WTC11 (cell line): ENCODE results near the gene CNTNAP2. TPM values are rescaled to one million over a fixed set of nuclear protein-coding genes. Genes with fewer than 3 reads are reported as not detected.

Experiments used
- ATAC-seq: fragments of 200-7000 bp; cut with Tn5 transposase; 2 replicates; pipeline ENCODE4 v1.10.0; 2021; ENCODE audit warnings: mild to moderate bottlenecking, moderate library complexity
- CTCF ChIA-PET: fragments of 300-600 bp; sonication (Branson Sonifier 250); formaldehyde crosslinking; loops from one replicate; lab custom pipeline; 2021; ENCODE audit warnings: antibody characterized with exemption; lab: Charles Lee
- POLR2A ChIA-PET: fragments of 350-600 bp; sonication (Branson Sonifier 250); formaldehyde crosslinking; loops from one replicate; lab custom pipeline; 2021; ENCODE audit warnings: antibody characterized with exemption; lab: Charles Lee
- DNase-seq: peaks from one replicate; pipeline ENCODE4 v3.0.0; 2021; ENCODE audit warnings: low spot score
- H3K27ac Mint-ChIP-seq: 2 replicates; pipeline ENCODE4 v1.8.0; 2021; ENCODE audit warnings: mixed read lengths
- H3K27me3 Mint-ChIP-seq: 2 replicates; pipeline ENCODE4 v1.8.0; 2021; ENCODE audit warnings: low read depth, mild to moderate bottlenecking, moderate library complexity, mixed read lengths
- H3K36me3 Mint-ChIP-seq: 2 replicates; pipeline ENCODE4 v1.8.0; 2021; ENCODE audit warnings: mixed read lengths
- H3K4me1 Mint-ChIP-seq: 2 replicates; pipeline ENCODE4 v1.8.0; 2022; ENCODE audit warnings: mixed read lengths
- H3K4me3 Mint-ChIP-seq: 2 replicates; pipeline ENCODE4 v1.8.0; 2021; ENCODE audit warnings: mild to moderate bottlenecking, moderate library complexity, mixed read lengths
- H3K9me3 Mint-ChIP-seq: 2 replicates; pipeline ENCODE4 v1.8.0; 2021; ENCODE audit warnings: mixed read lengths
- AR ChIP-seq: fragments of 250-450 bp; sonication (Bioruptor Pico); IDR thresholded peaks from 2 replicates; pipeline ENCODE4 v1.9.0; 2021; ENCODE audit warnings: mild to moderate bottlenecking
- CBFB ChIP-seq: sonication (generic); formaldehyde crosslinking; IDR thresholded peaks from 2 replicates; pipeline ENCODE4 v1.8.1; 2022; ENCODE audit warnings: mild to moderate bottlenecking, low read depth, missing genetic modification reagents
- CREB1 ChIP-seq: sonication (generic); formaldehyde crosslinking; IDR thresholded peaks from 2 replicates; pipeline ENCODE4 v1.8.0; 2023; ENCODE audit warnings: mild to moderate bottlenecking, missing genetic modification reagents
- FOXJ3 ChIP-seq: sonication (generic); formaldehyde crosslinking; IDR thresholded peaks from 2 replicates; pipeline ENCODE4 v1.9.0; 2021; ENCODE audit warnings: missing genetic modification reagents, mild to moderate bottlenecking, borderline replicate concordance
- FOXP1 ChIP-seq: sonication (generic); formaldehyde crosslinking; IDR thresholded peaks from 2 replicates; pipeline ENCODE4 v1.8.0; 2022; ENCODE audit warnings: missing genetic modification reagents, mild to moderate bottlenecking, moderate library complexity, borderline replicate concordance
- GABPB1 ChIP-seq: sonication (generic); formaldehyde crosslinking; IDR thresholded peaks from 2 replicates; pipeline ENCODE4 v1.8.1; 2023; ENCODE audit warnings: mild to moderate bottlenecking, missing genetic modification reagents
- MXD4 ChIP-seq: fragments of 250-450 bp; sonication (Bioruptor Pico); IDR thresholded peaks from 2 replicates; pipeline ENCODE4 v1.8.0; 2021; ENCODE audit warnings: mild to moderate bottlenecking, moderate library complexity, borderline replicate concordance
- MYBL2 ChIP-seq: sonication (generic); formaldehyde crosslinking; IDR thresholded peaks from 2 replicates; pipeline ENCODE4 v1.8.1; 2023; ENCODE audit warnings: mild to moderate bottlenecking, moderate library complexity, missing genetic modification reagents
- NFYB ChIP-seq: sonication (generic); formaldehyde crosslinking; conservative IDR thresholded peaks from 2 replicates; pipeline ENCODE4 v1.8.0; 2022; ENCODE audit warnings: low read depth, missing genetic modification reagents
- PRRX2 ChIP-seq: fragments of 250-450 bp; sonication (Bioruptor Pico); IDR thresholded peaks from 2 replicates; pipeline ENCODE4 v1.8.0; 2021; ENCODE audit warnings: mild to moderate bottlenecking
- RORB ChIP-seq: fragments of 250-450 bp; sonication (Bioruptor Pico); IDR thresholded peaks from 2 replicates; pipeline ENCODE4 v1.9.0; 2021; ENCODE audit warnings: mild to moderate bottlenecking
- TEAD1 ChIP-seq: sonication (generic); formaldehyde crosslinking; IDR thresholded peaks from 2 replicates; pipeline ENCODE4 v1.8.0; 2022; ENCODE audit warnings: mild to moderate bottlenecking, missing genetic modification reagents
- TP53 ChIP-seq: sonication (generic); formaldehyde crosslinking; IDR thresholded peaks from 2 replicates; pipeline ENCODE4 v1.8.1; 2023; ENCODE audit warnings: mild to moderate bottlenecking, missing genetic modification reagents
- ZBTB21 ChIP-seq: sonication (generic); formaldehyde crosslinking; IDR thresholded peaks from 2 replicates; pipeline ENCODE4 v1.8.1; 2023; ENCODE audit warnings: mild to moderate bottlenecking, missing genetic modification reagents, borderline replicate concordance
- ZNF263 ChIP-seq: sonication (generic); formaldehyde crosslinking; IDR thresholded peaks from 2 replicates; pipeline ENCODE4 v1.8.1; 2022; ENCODE audit warnings: low read depth, mild to moderate bottlenecking, moderate library complexity, missing genetic modification reagents
- ZNF512 ChIP-seq: sonication (generic); formaldehyde crosslinking; IDR thresholded peaks from 2 replicates; pipeline ENCODE4 v1.8.1; 2022; ENCODE audit warnings: missing genetic modification reagents, borderline replicate concordance
- ZSCAN18 ChIP-seq: fragments of 250-450 bp; sonication (Bioruptor Pico); IDR thresholded peaks from 2 replicates; pipeline ENCODE4 v2.1.2; 2022; ENCODE audit warnings: mild to moderate bottlenecking, moderate library complexity
- total RNA-seq: library from RNA; stranded (reverse); gene quantifications from 3 replicates; pipeline ENCODE4 v1.2.3, GENCODE V29; 2021
- TF ChIP-seq, protein P1 (sequence below): sonication (generic); formaldehyde crosslinking; IDR thresholded peaks from 2 replicates; pipeline ENCODE4 v1.8.1; 2023; ENCODE audit warnings: mild to moderate bottlenecking, missing genetic modification reagents, borderline replicate concordance
- TF ChIP-seq, protein P2 (sequence below): sonication (generic); formaldehyde crosslinking; IDR thresholded peaks from 2 replicates; pipeline ENCODE4 v1.8.0; 2022; ENCODE audit warnings: missing genetic modification reagents

The CNTNAP2 gene
- total RNA-seq, 1 experiment from 2014 or later, result 63.8 TPM

- TF ChIP-seq, protein P1, sequence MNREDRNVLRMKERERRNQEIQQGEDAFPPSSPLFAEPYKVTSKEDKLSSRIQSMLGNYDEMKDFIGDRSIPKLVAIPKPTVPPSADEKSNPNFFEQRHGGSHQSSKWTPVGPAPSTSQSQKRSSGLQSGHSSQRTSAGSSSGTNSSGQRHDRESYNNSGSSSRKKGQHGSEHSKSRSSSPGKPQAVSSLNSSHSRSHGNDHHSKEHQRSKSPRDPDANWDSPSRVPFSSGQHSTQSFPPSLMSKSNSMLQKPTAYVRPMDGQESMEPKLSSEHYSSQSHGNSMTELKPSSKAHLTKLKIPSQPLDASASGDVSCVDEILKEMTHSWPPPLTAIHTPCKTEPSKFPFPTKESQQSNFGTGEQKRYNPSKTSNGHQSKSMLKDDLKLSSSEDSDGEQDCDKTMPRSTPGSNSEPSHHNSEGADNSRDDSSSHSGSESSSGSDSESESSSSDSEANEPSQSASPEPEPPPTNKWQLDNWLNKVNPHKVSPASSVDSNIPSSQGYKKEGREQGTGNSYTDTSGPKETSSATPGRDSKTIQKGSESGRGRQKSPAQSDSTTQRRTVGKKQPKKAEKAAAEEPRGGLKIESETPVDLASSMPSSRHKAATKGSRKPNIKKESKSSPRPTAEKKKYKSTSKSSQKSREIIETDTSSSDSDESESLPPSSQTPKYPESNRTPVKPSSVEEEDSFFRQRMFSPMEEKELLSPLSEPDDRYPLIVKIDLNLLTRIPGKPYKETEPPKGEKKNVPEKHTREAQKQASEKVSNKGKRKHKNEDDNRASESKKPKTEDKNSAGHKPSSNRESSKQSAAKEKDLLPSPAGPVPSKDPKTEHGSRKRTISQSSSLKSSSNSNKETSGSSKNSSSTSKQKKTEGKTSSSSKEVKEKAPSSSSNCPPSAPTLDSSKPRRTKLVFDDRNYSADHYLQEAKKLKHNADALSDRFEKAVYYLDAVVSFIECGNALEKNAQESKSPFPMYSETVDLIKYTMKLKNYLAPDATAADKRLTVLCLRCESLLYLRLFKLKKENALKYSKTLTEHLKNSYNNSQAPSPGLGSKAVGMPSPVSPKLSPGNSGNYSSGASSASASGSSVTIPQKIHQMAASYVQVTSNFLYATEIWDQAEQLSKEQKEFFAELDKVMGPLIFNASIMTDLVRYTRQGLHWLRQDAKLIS (CRISPR knock-in tag), result no peak
- TF ChIP-seq NFYB (CRISPR knock-in tag), result no peak
- TF ChIP-seq MXD4, result no peak
- TF ChIP-seq CBFB (CRISPR knock-in tag), result no peak
- TF ChIP-seq AR, result no peak
- TF ChIP-seq TP53, result no peak
- TF ChIP-seq GABPB1, result no peak
- TF ChIP-seq FOXP1 (CRISPR knock-in tag), result no peak
Measured at GRCh38 chr7:146722986-146723385, 606.4 kb downstream of the CNTNAP2 start (continued).

DNA sequence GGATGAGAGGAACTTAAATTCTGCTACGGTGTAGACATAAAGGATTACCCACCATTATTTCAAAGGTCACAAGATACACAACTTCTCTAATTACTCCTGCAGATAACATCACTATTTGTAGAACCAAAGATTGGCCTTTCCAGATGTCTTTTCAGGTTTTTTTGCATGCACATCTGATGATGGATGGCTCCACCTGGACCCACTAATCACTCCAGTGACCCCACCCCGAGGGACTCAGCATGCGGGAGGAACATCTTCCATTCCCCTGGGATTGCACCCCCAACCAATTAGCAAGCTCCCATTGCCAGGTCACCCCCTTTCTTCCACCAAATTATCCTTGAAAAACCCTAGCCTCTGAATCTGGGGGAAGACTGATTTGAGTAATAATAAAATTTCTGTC lies 608.9 kb downstream of the CNTNAP2 start:
- no peak for DNase-seq
- Mint-ChIP-seq H3K27me3 (no peaks in the 10 kb centered on the region), H3K27ac (no peak overlapping the region), H3K36me3 (no peaks in the 10 kb centered on the region), H3K4me1 (peaks cover 7% of the 10 kb centered on the region), H3K4me3 (no peak overlapping the region), H3K9me3 (no peaks in the 10 kb centered on the region)
- ChIA-PET POLR2A (no interaction called here), CTCF (no interaction called here)
- TF ChIP-seq RORB (CRISPR knock-in tag) (no peak), CREB1 (no peak), NFYB (CRISPR knock-in tag) (no peak)
- ATAC-seq, result no peak

DNA sequence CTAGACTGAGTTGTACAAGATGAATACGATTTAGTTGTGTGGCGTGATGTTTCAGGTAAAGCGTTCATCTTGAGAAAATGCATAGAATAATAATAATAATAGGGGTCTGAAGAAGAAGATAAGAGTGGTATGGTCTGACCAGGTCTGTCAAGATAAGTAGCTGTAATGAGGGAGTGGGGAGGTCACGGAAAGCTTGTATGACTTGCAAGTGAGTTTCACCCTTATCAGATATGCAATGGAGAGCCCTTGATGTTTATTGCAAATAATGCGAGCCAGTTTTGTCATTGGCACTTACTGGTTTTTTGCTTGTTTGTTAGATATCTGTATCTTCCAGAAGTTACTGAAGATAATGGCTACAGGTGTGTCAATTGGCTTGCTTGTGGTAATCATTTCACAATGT lies 611.5 kb downstream of the CNTNAP2 start:
- H3K27ac Mint-ChIP-seq, result no peak overlapping the region
- peaks cover 7% of the 10 kb centered on the region for H3K4me1 Mint-ChIP-seq
- no peaks in the 10 kb centered on the region for H3K27me3 Mint-ChIP-seq
- DNase-seq (no peak), ATAC-seq (no peak)
- H3K4me3 Mint-ChIP-seq, result no peak overlapping the region
- no peaks in the 10 kb centered on the region for H3K36me3 Mint-ChIP-seq
- POLR2A ChIA-PET, result no interaction called here
- CTCF ChIA-PET, result no interaction called here
- H3K9me3 Mint-ChIP-seq, result no peaks in the 10 kb centered on the region
- TF ChIP-seq TEAD1 (CRISPR knock-in tag) (no peak), FOXJ3 (CRISPR knock-in tag) (no peak), TP53 (no peak), PRRX2 (no peak), CREB1 (no peak), ZNF263 (CRISPR knock-in tag) (no peak), ZBTB21 (CRISPR knock-in tag) (no peak), ZSCAN18 (no peak), MYBL2 (CRISPR knock-in tag) (no peak), ZNF512 (no peak)
- TF ChIP-seq, protein P2, sequence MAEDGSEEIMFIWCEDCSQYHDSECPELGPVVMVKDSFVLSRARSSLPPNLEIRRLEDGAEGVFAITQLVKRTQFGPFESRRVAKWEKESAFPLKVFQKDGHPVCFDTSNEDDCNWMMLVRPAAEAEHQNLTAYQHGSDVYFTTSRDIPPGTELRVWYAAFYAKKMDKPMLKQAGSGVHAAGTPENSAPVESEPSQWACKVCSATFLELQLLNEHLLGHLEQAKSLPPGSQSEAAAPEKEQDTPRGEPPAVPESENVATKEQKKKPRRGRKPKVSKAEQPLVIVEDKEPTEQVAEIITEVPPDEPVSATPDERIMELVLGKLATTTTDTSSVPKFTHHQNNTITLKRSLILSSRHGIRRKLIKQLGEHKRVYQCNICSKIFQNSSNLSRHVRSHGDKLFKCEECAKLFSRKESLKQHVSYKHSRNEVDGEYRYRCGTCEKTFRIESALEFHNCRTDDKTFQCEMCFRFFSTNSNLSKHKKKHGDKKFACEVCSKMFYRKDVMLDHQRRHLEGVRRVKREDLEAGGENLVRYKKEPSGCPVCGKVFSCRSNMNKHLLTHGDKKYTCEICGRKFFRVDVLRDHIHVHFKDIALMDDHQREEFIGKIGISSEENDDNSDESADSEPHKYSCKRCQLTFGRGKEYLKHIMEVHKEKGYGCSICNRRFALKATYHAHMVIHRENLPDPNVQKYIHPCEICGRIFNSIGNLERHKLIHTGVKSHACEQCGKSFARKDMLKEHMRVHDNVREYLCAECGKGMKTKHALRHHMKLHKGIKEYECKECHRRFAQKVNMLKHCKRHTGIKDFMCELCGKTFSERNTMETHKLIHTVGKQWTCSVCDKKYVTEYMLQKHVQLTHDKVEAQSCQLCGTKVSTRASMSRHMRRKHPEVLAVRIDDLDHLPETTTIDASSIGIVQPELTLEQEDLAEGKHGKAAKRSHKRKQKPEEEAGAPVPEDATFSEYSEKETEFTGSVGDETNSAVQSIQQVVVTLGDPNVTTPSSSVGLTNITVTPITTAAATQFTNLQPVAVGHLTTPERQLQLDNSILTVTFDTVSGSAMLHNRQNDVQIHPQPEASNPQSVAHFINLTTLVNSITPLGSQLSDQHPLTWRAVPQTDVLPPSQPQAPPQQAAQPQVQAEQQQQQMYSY, result no peak
